Keratinocyte (primary cell): ENCODE measurements around the gene SCFD2. TPM values are rescaled to one million over a fixed set of nuclear protein-coding genes. Genes with fewer than 3 reads are reported as not detected.

ENCODE experiments used
- DNase-seq: peaks from one replicate; pipeline ENCODE4 v3.0.0-alpha.2; 2011; ENCODE audit warnings: low read depth, missing footprints, low spot score
- FAIRE-seq: peaks from 2 replicates; lab custom pipeline; 2011; peaks lifted over from hg19 to GRCh38; lab: Jason Lieb, UNC
- H2AFZ ChIP-seq: 2 replicates; pipeline ENCODE4 v1.6.0; 2012; ENCODE audit warnings: low read length, control low read depth, inconsistent platforms; ENCODE audit not compliant: control insufficient read depth
- H3K27ac ChIP-seq: 2 replicates; pipeline ENCODE4 v1.5.1; 2011; ENCODE audit warnings: low read length; ENCODE audit not compliant: control insufficient read depth, insufficient read depth
- H3K27me3 ChIP-seq: 3 replicates; pipeline ENCODE4 v1.6.0; 2011; ENCODE audit warnings: low read length; ENCODE audit not compliant: control insufficient read depth, insufficient read depth; ENCODE audit errors: extremely low read depth
- H3K36me3 ChIP-seq, 2 experiments: 2 replicates in 1 of 2; 3 replicates in 1 of 2; pipeline ENCODE4 v1.5.1; 2011; ENCODE audit warnings: low read length in 2 of 2, mild to moderate bottlenecking in 1 of 2; ENCODE audit not compliant: control insufficient read depth in 2 of 2, insufficient read depth in 2 of 2; ENCODE audit errors: extremely low read depth in 1 of 2
- H3K4me1 ChIP-seq: 3 replicates; pipeline ENCODE4 v1.5.1; 2011; ENCODE audit warnings: low read length; ENCODE audit not compliant: control insufficient read depth, insufficient read depth; ENCODE audit errors: extremely low read depth
- H3K4me2 ChIP-seq: 3 replicates; pipeline ENCODE4 v1.6.0; 2011; ENCODE audit warnings: low read depth, low read length; ENCODE audit not compliant: control insufficient read depth, insufficient read depth; ENCODE audit errors: extremely low read depth
- H3K4me3 ChIP-seq, 3 experiments: fragments of 200-600 bp in 1 of 3; sonication (generic) in 1 of 3; 2 replicates in 2 of 3; 3 replicates in 1 of 3; pipeline ENCODE4 v1.5.1; 2011 to 2016; ENCODE audit warnings: low read length in 3 of 3, mild to moderate bottlenecking in 3 of 3, control low read depth in 2 of 3, inconsistent platforms in 1 of 3, low read depth in 1 of 3, mixed read lengths in 1 of 3, mixed run types in 1 of 3, moderate library complexity in 1 of 3; ENCODE audit not compliant: control insufficient read depth in 2 of 3, insufficient read depth in 2 of 3; ENCODE audit errors: extremely low read depth in 1 of 3
- H3K79me2 ChIP-seq: 2 replicates; pipeline ENCODE4 v1.6.0; 2012; ENCODE audit warnings: low read length; ENCODE audit not compliant: control insufficient read depth, insufficient read depth
- H3K9ac ChIP-seq: 3 replicates; pipeline ENCODE4 v1.6.0; 2011; ENCODE audit warnings: low read length; ENCODE audit not compliant: control insufficient read depth, insufficient read depth; ENCODE audit errors: extremely low read depth
- H3K9me1 ChIP-seq: 3 replicates; pipeline ENCODE4 v1.6.0; 2011; ENCODE audit warnings: low read length; ENCODE audit not compliant: control insufficient read depth, insufficient read depth; ENCODE audit errors: extremely low read depth
- H3K9me3 ChIP-seq: 2 replicates; pipeline ENCODE4 v1.5.1; 2012; ENCODE audit warnings: low read depth, low read length; ENCODE audit not compliant: control insufficient read depth
- H4K20me1 ChIP-seq: 3 replicates; pipeline ENCODE4 v1.6.0; 2011; ENCODE audit warnings: low read length; ENCODE audit not compliant: control insufficient read depth, insufficient read depth; ENCODE audit errors: extremely low read depth
- EZH2 ChIP-seq: IDR thresholded peaks from one replicate; pipeline ENCODE4 v1.6.1; 2012; ENCODE audit warnings: inconsistent platforms, mild to moderate bottlenecking, low read length, moderate library complexity
- dilution Hi-C: fragments of 300-500 bp; cut with MboI; formaldehyde crosslinking; loops from one replicate; pipeline ENCODE4 v1.7.0; 2020; ENCODE audit warnings: low sequenced_read_pairs; ENCODE audit not compliant: extremely low pct_ligation_motif_present
- polyA plus RNA-seq, 5 experiments: library from polyadenylated mRNA; depleted of rRNA in 3 of 5; stranded (reverse) in 3 of 5; stranded (forward) in 1 of 5; unstranded in 1 of 5; fragments of >200 nt; gene quantifications; 1 replicate in 1 of 5; 2 replicates in 3 of 5; 3 replicates in 1 of 5; pipeline versions ENCODE4 v1.2.1 to v1.2.3, GENCODE V29; 2011 to 2012; ENCODE audit warnings: missing spikeins in 2 of 5, low read depth in 1 of 5, low replicate concordance in 1 of 5
- TF ChIP-seq, protein P1 (sequence below), 3 experiments: IDR thresholded peaks in 1 of 3; conservative IDR thresholded peaks in 1 of 3; optimal IDR thresholded peaks in 1 of 3; 2 replicates in 2 of 3; 3 replicates in 1 of 3; pipeline versions ENCODE3 to v1.5.1; 2011; ENCODE audit warnings: low read length in 3 of 3, mild to moderate bottlenecking in 3 of 3, moderate library complexity in 2 of 3, control low read depth in 1 of 3, inconsistent platforms in 1 of 3; ENCODE audit not compliant: insufficient read depth in 2 of 3; ENCODE audit errors: extremely low read depth in 1 of 3

SCFD2 gene
- polyA plus RNA-seq, 1 donor (not counting 4 experiments of a cell fraction or from before 2014, with no cell fraction given) = 13.9 TPM

- Histone ChIP-seq H3K27me3 (no peaks in the 10 kb centered on the region), H3K9me1 (no peaks in the 10 kb centered on the region), H3K9me3 (no peaks in the 10 kb centered on the region), H2AFZ (no peak overlapping the region), H4K20me1 (no peaks in the 10 kb centered on the region), H3K79me2 (no peaks in the 10 kb centered on the region), H3K36me3 (no peaks in the 10 kb centered on the region), H3K9ac (no peak overlapping the region), H3K4me1 (no peaks in the 10 kb centered on the region), H3K4me2 (no peak overlapping the region), H3K27ac (no peak overlapping the region), H3K4me3 (no peak overlapping the region)
- dilution Hi-C loops = no loop called here
- TF ChIP-seq, protein P1, sequence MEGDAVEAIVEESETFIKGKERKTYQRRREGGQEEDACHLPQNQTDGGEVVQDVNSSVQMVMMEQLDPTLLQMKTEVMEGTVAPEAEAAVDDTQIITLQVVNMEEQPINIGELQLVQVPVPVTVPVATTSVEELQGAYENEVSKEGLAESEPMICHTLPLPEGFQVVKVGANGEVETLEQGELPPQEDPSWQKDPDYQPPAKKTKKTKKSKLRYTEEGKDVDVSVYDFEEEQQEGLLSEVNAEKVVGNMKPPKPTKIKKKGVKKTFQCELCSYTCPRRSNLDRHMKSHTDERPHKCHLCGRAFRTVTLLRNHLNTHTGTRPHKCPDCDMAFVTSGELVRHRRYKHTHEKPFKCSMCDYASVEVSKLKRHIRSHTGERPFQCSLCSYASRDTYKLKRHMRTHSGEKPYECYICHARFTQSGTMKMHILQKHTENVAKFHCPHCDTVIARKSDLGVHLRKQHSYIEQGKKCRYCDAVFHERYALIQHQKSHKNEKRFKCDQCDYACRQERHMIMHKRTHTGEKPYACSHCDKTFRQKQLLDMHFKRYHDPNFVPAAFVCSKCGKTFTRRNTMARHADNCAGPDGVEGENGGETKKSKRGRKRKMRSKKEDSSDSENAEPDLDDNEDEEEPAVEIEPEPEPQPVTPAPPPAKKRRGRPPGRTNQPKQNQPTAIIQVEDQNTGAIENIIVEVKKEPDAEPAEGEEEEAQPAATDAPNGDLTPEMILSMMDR (optimal IDR thresholded peaks at IDR 0.05 in 1 of 3, IDR thresholded peaks at IDR 0.05 in 1 of 3, conservative IDR thresholded peaks at IDR 0.05 in 1 of 3; ENCODE audit: extremely low read depth in 1 of 3, insufficient read depth in 2 of 3, low read length in 3 of 3) = no peak
- TF ChIP-seq EZH2 = no peak
- FAIRE-seq = no peak
- no peak for DNase-seq
Measured at GRCh38 chr4:53007024-53007423, 358.8 kb downstream of the SCFD2 start.

GRCh38 chr4:53005808-53006207 is 360.1 kb downstream of the SCFD2 start:
- H3K4me1 ChIP-seq = no peaks in the 10 kb centered on the region
- no peak overlapping the region for H3K9ac ChIP-seq
- dilution Hi-C loops = no loop called here
- no peaks in the 10 kb centered on the region for H3K9me3 ChIP-seq
- TF ChIP-seq, protein P1 (optimal IDR thresholded peaks at IDR 0.05 in 1 of 3, IDR thresholded peaks at IDR 0.05 in 1 of 3, conservative IDR thresholded peaks at IDR 0.05 in 1 of 3; ENCODE audit: extremely low read depth in 1 of 3, insufficient read depth in 2 of 3, low read length in 3 of 3) = no peak
- no peak for TF ChIP-seq EZH2
- no peaks in the 10 kb centered on the region for H4K20me1 ChIP-seq
- FAIRE-seq = no peak
- no peak overlapping the region for H3K27ac ChIP-seq
- no peaks in the 10 kb centered on the region for H3K79me2 ChIP-seq
- no peaks in the 10 kb centered on the region for H3K9me1 ChIP-seq
- H3K27me3 ChIP-seq = no peaks in the 10 kb centered on the region
- no peak overlapping the region for H2AFZ ChIP-seq
- no peaks in the 10 kb centered on the region for H3K36me3 ChIP-seq
- H3K4me3 ChIP-seq = no peak overlapping the region
- no peak overlapping the region for H3K4me2 ChIP-seq
- no peak for DNase-seq
